Measurements from ENCODE around the gene GBP3.

- TF ChIP-seq JUND (IDR thresholded peaks at IDR 0.05; ENCODE audit: low read length) (no peak), POLR2A (IDR thresholded peaks at IDR 0.05; ENCODE audit: control extremely low read depth in 1 of 2, low read depth in 2 of 2, low read length in 2 of 2) (no peak), YY1 (IDR thresholded peaks at IDR 0.05; ENCODE audit: low read depth, low read length) (no peak), CTCF (IDR thresholded peaks at IDR 0.05; ENCODE audit: control extremely low read depth in 1 of 3, insufficient read depth in 1 of 3, low read depth in 1 of 3, low read length in 3 of 3) (no peak), CREB1 (IDR thresholded peaks at IDR 0.05) (no peak)
These were observed 38.1 kb downstream of the GBP3 start for GRCh38 chr1:88984569-88984968.
